ENCODE measurements around the gene FBXO8. TPM values are rescaled to one million over a fixed set of nuclear protein-coding genes. Genes with fewer than 3 reads are reported as not detected.

Gene FBXO8, protein sequence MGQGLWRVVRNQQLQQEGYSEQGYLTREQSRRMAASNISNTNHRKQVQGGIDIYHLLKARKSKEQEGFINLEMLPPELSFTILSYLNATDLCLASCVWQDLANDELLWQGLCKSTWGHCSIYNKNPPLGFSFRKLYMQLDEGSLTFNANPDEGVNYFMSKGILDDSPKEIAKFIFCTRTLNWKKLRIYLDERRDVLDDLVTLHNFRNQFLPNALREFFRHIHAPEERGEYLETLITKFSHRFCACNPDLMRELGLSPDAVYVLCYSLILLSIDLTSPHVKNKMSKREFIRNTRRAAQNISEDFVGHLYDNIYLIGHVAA
- 12.9 and 14.7 TPM in 2 replicates for total RNA-seq

DNA sequence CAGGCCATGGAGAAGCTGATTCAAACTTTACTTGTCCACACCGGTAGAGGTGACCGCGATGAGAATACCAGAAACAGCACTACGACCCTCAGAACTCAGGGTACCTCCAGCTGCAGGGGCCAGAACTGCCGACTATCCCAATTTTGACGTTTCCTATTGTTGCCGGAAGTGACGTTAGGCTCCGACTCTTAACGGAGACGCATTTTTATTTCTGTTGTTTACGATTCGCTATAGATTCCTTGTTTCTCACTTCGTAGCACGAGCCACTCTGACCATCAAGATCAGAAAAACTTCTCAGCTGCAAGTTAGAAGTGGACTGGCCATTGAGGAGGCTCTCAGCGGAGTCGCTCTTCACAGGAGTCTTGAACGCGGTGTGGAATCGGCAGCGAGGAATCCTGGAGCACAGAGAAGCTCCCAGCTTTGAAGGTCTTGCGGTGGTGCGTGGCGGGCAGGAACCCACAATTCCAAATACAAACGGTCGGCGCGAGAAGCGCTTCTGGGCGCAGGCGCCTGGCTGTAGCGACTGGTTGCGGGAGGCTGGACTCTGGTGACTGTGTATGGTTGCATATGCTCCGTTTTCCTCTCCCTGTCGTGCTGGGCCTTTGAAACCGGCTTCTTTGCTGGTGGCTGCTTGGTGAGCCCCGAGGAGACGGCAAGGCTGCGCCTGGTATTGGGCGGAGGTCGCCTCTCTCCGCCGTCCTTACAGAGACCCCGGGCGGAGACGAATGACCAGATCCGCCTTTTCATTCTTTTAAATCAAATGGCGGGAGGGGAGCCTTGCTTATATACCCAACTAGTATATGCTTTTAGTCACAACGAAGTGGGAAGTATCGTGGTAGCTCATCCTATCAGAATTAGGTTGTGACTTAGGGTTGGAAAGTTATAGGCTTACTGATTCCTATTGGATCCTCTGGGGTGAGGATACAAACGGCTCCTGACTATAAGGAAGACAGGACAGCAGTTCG is at the start of gene FBXO8, which contains the start of gene CEP44:
Gene FBXO8, minus strand, starts transcription at position 161 of the 965 bp plus-strand sequence. CDS start 20,575 bp downstream, outside the sequence.
Gene CEP44, plus strand, starts transcription at position 405 of the 965 bp plus-strand sequence. CDS start 15,211 bp downstream, outside the sequence.
- peak; percentile 60 for DNase-seq (ENCODE audit: low read depth)
- peak within 1 kb of the TSS; percentile 64 for H3K4me3 ChIP-seq (ENCODE audit: low read depth, low read length)
- TF ChIP-seq, protein P1, sequence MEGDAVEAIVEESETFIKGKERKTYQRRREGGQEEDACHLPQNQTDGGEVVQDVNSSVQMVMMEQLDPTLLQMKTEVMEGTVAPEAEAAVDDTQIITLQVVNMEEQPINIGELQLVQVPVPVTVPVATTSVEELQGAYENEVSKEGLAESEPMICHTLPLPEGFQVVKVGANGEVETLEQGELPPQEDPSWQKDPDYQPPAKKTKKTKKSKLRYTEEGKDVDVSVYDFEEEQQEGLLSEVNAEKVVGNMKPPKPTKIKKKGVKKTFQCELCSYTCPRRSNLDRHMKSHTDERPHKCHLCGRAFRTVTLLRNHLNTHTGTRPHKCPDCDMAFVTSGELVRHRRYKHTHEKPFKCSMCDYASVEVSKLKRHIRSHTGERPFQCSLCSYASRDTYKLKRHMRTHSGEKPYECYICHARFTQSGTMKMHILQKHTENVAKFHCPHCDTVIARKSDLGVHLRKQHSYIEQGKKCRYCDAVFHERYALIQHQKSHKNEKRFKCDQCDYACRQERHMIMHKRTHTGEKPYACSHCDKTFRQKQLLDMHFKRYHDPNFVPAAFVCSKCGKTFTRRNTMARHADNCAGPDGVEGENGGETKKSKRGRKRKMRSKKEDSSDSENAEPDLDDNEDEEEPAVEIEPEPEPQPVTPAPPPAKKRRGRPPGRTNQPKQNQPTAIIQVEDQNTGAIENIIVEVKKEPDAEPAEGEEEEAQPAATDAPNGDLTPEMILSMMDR (conservative IDR thresholded peaks at IDR 0.05; ENCODE audit: low read depth, low read length) = no peak

DNA sequence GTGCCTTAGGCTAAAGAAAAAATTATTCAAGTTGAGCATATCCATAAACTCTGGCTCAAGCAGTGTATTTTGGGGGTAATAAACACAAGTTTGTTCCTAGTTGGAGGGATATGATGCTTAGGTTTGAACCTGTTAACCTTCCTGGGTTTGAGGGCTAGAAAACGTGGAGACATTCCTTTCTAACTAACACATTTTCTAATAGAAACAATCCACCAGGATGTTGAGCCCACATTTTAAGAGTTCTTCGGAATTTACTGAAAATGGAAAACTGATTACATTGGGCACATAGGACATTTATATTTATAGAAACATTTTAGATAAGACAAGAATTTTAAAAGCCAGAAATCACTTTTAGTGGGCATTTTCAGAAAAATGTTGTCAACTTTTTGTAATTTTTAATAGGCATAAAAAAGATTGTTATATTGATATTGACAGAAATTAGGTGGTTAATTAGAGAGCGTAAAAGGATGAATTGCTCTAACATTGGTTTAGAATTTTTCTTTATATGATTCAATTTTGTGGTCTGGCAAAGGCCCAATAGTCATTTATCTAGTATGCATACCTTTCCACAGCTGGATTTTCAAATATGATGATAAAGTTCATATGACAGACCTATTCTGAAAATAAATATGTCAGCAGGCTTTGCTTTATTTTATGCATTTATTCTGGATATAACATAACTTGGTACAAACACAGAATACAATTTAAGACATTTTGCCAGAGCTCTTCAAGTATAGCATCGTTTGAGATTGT is 49.5 kb upstream of the FBXO8 start:
- DNase-seq (ENCODE audit: low read depth) = no peak
- no peak overlapping the region for H3K4me3 ChIP-seq (ENCODE audit: low read depth, low read length)
- TF ChIP-seq, protein P1 (conservative IDR thresholded peaks at IDR 0.05; ENCODE audit: low read depth, low read length) = no peak

DNA sequence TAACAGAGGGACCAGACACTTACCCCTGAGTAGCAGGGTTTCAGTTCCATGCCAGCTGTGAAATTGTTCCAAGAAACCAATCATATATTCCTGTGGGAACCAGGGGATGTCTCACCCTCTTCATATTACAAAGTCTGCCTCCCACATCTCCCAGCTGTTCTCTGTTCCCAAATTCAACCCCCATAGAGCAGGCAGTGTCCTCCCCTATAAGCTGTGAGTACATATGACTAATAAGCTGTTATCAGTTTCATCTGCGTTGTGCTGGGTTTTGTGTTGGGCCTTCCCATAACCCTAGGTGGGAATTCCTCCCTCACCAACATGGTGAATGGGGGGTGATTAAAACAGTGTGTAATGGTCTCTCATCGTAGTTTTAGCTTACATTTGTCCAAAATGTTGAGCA is 41.3 kb upstream of the FBXO8 start:
- DNase-seq (ENCODE audit: low read depth) = no peak
- no peak overlapping the region for H3K4me3 ChIP-seq (ENCODE audit: low read depth, low read length)
- TF ChIP-seq, protein P1 (conservative IDR thresholded peaks at IDR 0.05; ENCODE audit: low read depth, low read length) = no peak

DNA sequence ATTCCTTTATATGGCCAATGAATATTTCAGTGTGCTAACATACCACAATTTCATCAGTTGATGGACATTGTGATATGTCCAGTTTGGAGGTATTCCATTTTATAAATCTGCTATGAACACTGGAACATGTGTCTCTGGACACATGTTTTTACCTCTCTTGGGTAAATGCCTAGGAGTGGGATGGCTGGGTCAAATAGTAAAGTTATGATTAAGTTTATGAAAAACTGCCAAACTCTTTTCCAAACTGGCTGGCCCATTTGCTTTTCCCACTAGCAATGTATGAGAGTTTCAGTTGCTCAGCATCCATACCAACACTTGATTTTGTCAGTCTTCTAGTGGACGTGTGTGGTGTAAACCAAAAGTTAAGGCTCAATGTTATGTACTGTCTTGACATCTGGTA is 40.8 kb upstream of the FBXO8 start:
- TF ChIP-seq, protein P1 (conservative IDR thresholded peaks at IDR 0.05; ENCODE audit: low read depth, low read length) = no peak
- no peak overlapping the region for H3K4me3 ChIP-seq (ENCODE audit: low read depth, low read length)
- DNase-seq (ENCODE audit: low read depth) = no peak

DNA sequence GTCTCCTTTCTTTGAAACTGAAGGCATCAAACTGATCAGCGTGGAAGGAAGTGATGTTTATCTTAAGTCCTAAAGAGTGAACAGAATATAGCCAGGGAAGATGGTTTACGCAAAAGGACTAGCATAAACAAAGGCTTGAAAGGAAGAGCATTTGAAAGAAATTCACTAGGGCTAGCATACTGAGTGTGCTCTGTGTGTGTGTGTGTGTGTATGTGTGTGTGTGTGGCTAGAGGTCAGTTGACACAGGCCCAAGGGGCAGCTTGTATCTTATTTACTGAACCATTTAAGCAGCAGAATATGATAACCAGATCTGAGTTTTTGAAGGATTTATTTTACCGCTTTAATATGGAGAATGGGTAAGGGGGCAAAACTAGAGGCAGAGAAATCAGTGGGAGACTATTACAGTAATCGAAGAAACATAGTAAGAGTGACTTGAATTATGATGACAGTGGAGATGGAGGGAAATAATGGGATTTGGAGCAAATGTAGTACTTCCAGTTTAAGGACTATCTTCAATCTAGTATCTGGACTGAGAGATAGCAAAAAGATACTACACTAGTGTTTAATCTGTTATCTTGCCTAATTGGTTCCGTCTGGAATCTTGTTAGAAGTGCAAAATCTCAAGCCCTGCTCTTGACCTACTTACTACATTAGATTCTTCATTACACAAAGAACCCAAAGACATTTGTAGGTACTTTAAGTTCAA is 37.2 kb upstream of the FBXO8 start:
- no peak for DNase-seq (ENCODE audit: low read depth)
- H3K4me3 ChIP-seq (ENCODE audit: low read depth, low read length) = no peak overlapping the region
- TF ChIP-seq, protein P1 (conservative IDR thresholded peaks at IDR 0.05; ENCODE audit: low read depth, low read length) = no peak
